Measurements from ENCODE around the gene TBC1D14. TPM values are rescaled to one million over a fixed set of nuclear protein-coding genes. Genes with fewer than 3 reads are reported as not detected.
A peak's percentile ranks its signal among the peaks of the same experiment; 100 is the strongest.

TBC1D14 gene
- total and polyA plus RNA-seq, 2 of the 8 experiments (the other 6 are each of a cell fraction or from before 2014, with no cell fraction given) = 45.6 to 48.2 TPM

DNA sequence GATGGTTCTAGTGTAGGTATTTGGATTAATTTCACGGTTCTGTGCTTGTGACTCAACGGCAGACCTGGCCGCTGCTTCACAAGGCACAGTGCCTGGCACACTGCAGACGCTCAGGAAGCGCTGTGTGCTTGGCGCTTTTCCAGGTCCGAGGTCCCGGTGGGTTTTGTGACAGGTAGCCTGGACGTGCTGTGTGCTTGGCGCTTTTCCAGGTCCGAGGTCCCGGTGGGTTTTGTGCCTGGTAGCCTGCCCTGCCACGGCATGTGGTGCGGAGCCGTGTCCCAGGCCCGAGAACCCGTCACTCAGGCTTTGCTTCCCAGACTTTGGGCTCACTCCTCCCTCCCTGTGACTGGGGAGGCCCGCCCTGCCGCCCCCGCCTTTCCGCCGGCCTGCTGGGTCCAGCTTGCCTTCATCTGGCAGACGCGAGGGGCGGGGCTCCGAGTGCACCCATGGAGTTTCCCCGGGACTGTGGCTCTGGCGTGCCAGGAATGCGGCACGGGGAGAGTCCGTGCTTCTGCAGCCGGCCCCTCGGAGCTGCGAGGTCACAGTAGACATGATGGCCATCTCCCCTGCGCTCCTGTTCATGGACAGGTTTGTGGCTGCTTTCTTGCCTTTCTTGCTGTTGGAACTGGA lies 44.2 kb downstream of the TBC1D14 start (continued):
- no peak for TF ChIP-seq ASH2L (IDR thresholded peaks at IDR 0.05; ENCODE audit: low read length)
- no peak for TF ChIP-seq SIRT6 (IDR thresholded peaks at IDR 0.05; ENCODE audit: low read length)
- TF ChIP-seq, protein P1, sequence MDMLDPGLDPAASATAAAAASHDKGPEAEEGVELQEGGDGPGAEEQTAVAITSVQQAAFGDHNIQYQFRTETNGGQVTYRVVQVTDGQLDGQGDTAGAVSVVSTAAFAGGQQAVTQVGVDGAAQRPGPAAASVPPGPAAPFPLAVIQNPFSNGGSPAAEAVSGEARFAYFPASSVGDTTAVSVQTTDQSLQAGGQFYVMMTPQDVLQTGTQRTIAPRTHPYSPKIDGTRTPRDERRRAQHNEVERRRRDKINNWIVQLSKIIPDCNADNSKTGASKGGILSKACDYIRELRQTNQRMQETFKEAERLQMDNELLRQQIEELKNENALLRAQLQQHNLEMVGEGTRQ (IDR thresholded peaks at IDR 0.05; ENCODE audit: low read length) = no peak
- no peak for TF ChIP-seq GTF2F1 (IDR thresholded peaks at IDR 0.05; ENCODE audit: borderline replicate concordance, low read depth, low read length)
- TF ChIP-seq, protein P2, sequence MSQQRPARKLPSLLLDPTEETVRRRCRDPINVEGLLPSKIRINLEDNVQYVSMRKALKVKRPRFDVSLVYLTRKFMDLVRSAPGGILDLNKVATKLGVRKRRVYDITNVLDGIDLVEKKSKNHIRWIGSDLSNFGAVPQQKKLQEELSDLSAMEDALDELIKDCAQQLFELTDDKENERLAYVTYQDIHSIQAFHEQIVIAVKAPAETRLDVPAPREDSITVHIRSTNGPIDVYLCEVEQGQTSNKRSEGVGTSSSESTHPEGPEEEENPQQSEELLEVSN (IDR thresholded peaks at IDR 0.05) = peak; percentile 99
- TF ChIP-seq CBX8 (IDR thresholded peaks at IDR 0.05; ENCODE audit: borderline replicate concordance, low read depth, low read length) = no peak
- no peak for TF ChIP-seq BRCA1 (IDR thresholded peaks at IDR 0.05; ENCODE audit: low read depth, low read length)
- no peak for TF ChIP-seq CREB1 (IDR thresholded peaks at IDR 0.05)
- TF ChIP-seq POLR2A (IDR thresholded peaks at IDR 0.05; ENCODE audit: control extremely low read depth in 1 of 2, low read depth in 2 of 2, low read length in 2 of 2) = no peak
- TF ChIP-seq YY1 (IDR thresholded peaks at IDR 0.05; ENCODE audit: low read depth, low read length) = 0 out of 2 replicates have a peak, but pooled peaks have one; percentile 39
- no peak for TF ChIP-seq RXRA (IDR thresholded peaks at IDR 0.05; ENCODE audit: insufficient read depth, low read depth, low read length)
- no peak for TF ChIP-seq CHD1 (IDR thresholded peaks at IDR 0.05; ENCODE audit: low read depth, low read length)
- TF ChIP-seq RNF2 (IDR thresholded peaks at IDR 0.05; ENCODE audit: borderline replicate concordance, low read depth, low read length, missing control alignments, poor library complexity, severe bottlenecking) = no peak
- no peak for TF ChIP-seq FOSL1 (IDR thresholded peaks at IDR 0.05; ENCODE audit: insufficient read depth, low read depth, low read length)
- TF ChIP-seq EP300 (IDR thresholded peaks at IDR 0.05; ENCODE audit: borderline replicate concordance in 1 of 2, low read depth in 2 of 2, low read length in 2 of 2) = no peak
